ENCODE measurements around the gene ENTPD6. TPM values are rescaled to one million over a fixed set of nuclear protein-coding genes. Genes with fewer than 3 reads are reported as not detected.

ENTPD6 gene
- total RNA-seq, 3 donors from 2014 or later (not counting 1 experiment from before 2014, with no cell fraction given): 36.4 to 43.1 (median 41.4) TPM

DNA sequence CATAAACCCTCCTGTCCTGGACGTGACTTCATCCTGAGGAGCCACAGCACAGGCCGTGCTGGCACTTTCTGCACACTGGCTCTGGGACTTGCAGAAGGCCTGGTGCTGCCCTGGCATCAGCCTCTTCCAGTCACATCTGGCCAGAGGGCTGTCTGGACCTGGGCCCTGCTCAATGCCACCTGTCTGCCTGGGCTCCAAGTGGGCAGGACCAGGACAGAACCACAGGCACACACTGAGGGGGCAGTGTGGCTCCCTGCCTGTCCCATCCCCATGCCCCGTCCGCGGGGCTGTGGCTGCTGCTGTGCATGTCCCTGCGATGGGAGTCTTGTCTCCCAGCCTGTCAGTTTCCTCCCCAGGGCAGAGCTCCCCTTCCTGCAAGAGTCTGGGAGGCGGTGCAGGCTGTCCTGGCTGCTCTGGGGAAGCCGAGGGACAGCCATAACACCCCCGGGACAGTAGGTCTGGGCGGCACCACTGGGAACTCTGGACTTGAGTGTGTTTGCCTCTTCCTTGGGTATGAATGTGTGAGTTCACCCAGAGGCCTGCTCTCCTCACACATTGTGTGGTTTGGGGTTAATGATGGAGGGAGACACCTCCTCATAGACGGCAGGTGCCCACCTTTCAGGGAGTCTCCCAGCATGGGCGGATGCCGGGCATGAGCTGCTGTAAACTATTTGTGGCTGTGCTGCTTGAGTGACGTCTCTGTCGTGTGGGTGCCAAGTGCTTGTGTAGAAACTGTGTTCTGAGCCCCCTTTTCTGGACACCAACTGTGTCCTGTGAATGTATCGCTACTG, 30.3 kb downstream of the ENTPD6 start:
- H3K27me3 ChIP-seq (ENCODE audit: control insufficient read depth, insufficient read depth, low read length): no peaks in the 10 kb centered on the region
- no peak for DNase-seq
- H3K36me3 ChIP-seq (ENCODE audit: control insufficient read depth, insufficient read depth, low read length): no peaks in the 10 kb centered on the region
- Mint-ChIP-seq H3K4me3 (no peak overlapping the region), H3K27me3 (ENCODE audit: low read depth in 2 of 2) (no peaks in the 10 kb centered on the region), H3K27ac (no peak overlapping the region), H3K4me1 (peaks cover 0 to 4% of the 10 kb centered on the region in 2 donors), H3K9me3 (no peaks in the 10 kb centered on the region), H3K36me3 (no peaks in the 10 kb centered on the region)
- intact Hi-C loops (cut with micrococcal nuclease): no loop called here
- H3K4me3 ChIP-seq (ENCODE audit: low read length): no peak overlapping the region
- TF ChIP-seq, protein P1, sequence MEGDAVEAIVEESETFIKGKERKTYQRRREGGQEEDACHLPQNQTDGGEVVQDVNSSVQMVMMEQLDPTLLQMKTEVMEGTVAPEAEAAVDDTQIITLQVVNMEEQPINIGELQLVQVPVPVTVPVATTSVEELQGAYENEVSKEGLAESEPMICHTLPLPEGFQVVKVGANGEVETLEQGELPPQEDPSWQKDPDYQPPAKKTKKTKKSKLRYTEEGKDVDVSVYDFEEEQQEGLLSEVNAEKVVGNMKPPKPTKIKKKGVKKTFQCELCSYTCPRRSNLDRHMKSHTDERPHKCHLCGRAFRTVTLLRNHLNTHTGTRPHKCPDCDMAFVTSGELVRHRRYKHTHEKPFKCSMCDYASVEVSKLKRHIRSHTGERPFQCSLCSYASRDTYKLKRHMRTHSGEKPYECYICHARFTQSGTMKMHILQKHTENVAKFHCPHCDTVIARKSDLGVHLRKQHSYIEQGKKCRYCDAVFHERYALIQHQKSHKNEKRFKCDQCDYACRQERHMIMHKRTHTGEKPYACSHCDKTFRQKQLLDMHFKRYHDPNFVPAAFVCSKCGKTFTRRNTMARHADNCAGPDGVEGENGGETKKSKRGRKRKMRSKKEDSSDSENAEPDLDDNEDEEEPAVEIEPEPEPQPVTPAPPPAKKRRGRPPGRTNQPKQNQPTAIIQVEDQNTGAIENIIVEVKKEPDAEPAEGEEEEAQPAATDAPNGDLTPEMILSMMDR (IDR thresholded peaks at IDR 0.05): no peak
- H3K27ac ChIP-seq (ENCODE audit: low read length): no peak overlapping the region
- no peaks in the 10 kb centered on the region for H3K9me3 ChIP-seq (ENCODE audit: control insufficient read depth, insufficient read depth, low read length)
- 96% methylated on average over 16 of the region's 16 CpGs for WGBS (ENCODE audit: insufficient coverage)
- no peaks in the 10 kb centered on the region for H3K4me1 ChIP-seq (ENCODE audit: control insufficient read depth, insufficient read depth, low read length)
- no peak for ATAC-seq

GRCh38 chr20:25226433-25227316, 31.2 kb downstream of the ENTPD6 start:
- Histone ChIP-seq H3K27ac (ENCODE audit: low read length) (no peak overlapping the region), H3K4me3 (ENCODE audit: low read length) (no peak overlapping the region), H3K4me1 (ENCODE audit: control insufficient read depth, insufficient read depth, low read length) (no peaks in the 10 kb centered on the region), H3K36me3 (ENCODE audit: control insufficient read depth, insufficient read depth, low read length) (no peaks in the 10 kb centered on the region), H3K9me3 (ENCODE audit: control insufficient read depth, insufficient read depth, low read length) (no peaks in the 10 kb centered on the region), H3K27me3 (ENCODE audit: control insufficient read depth, insufficient read depth, low read length) (no peaks in the 10 kb centered on the region)
- Mint-ChIP-seq H3K27ac (no peak overlapping the region), H3K36me3 (no peaks in the 10 kb centered on the region), H3K27me3 (ENCODE audit: low read depth in 2 of 2) (no peaks in the 10 kb centered on the region), H3K4me3 (no peak overlapping the region), H3K9me3 (no peaks in the 10 kb centered on the region), H3K4me1 (peaks cover 0 to 3% of the 10 kb centered on the region in 2 donors)
- 86% methylated on average over 28 of the region's 28 CpGs for WGBS (ENCODE audit: insufficient coverage)
- intact Hi-C loops (cut with micrococcal nuclease): no loop called here
- ATAC-seq: no peak
- TF ChIP-seq, protein P1 (IDR thresholded peaks at IDR 0.05): no peak
- DNase-seq: no peak

DNA sequence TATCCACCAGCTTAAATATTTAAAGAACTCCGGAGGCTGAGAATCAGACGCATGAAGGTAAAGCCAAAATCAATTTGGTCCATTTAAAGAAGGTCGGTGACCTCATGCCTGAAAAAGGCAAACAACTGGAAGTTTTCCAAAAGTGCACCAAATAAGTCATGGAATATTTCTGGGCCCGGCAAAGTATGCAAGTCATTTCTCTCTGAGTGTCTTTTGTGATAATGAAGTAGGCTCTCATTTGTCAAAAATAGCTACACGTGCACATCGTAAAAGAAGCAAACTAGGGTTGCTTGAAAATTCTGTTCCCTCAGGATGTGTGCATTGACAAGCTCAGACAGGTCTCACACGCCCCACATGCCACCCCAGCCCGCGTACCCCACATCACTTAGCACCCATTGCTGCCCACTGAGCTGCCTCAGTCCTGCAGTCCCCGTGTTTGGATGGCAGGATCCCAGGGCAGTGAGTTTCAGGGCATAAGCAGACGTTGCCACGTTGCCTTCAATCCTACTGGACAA, 31.9 kb downstream of the ENTPD6 start:
- H3K4me3 Mint-ChIP-seq: no peak overlapping the region
- no peak overlapping the region for H3K4me3 ChIP-seq (ENCODE audit: low read length)
- no peaks in the 10 kb centered on the region for H3K27me3 Mint-ChIP-seq (ENCODE audit: low read depth in 2 of 2)
- DNase-seq (no peak), ATAC-seq (no peak)
- H3K9me3 ChIP-seq (ENCODE audit: control insufficient read depth, insufficient read depth, low read length): no peaks in the 10 kb centered on the region
- TF ChIP-seq, protein P1 (IDR thresholded peaks at IDR 0.05): no peak
- H3K27ac ChIP-seq (ENCODE audit: low read length): no peak overlapping the region
- no peaks in the 10 kb centered on the region for H3K36me3 Mint-ChIP-seq
- H3K9me3 Mint-ChIP-seq: no peaks in the 10 kb centered on the region
- no peaks in the 10 kb centered on the region for H3K4me1 ChIP-seq (ENCODE audit: control insufficient read depth, insufficient read depth, low read length)
- no peaks in the 10 kb centered on the region for H3K36me3 ChIP-seq (ENCODE audit: control insufficient read depth, insufficient read depth, low read length)
- no peak overlapping the region for H3K27ac Mint-ChIP-seq
- WGBS (ENCODE audit: insufficient coverage): 88% methylated on average over 12 of the region's 12 CpGs
- no peaks in the 10 kb centered on the region for H3K27me3 ChIP-seq (ENCODE audit: control insufficient read depth, insufficient read depth, low read length)
- intact Hi-C loops (cut with micrococcal nuclease): no loop called here
- no peaks in the 10 kb centered on the region for H3K4me1 Mint-ChIP-seq
